ENCODE measurements around the gene NCOA7. TPM values are rescaled to one million over a fixed set of nuclear protein-coding genes. Genes with fewer than 3 reads are reported as not detected.

NCOA7 gene
- total and polyA plus RNA-seq, 9 of the 15 experiments (the other 6 are each of a cell fraction or from before 2014, with no cell fraction given) = 5.8 to 14.6 (median 9.3) TPM

DNA sequence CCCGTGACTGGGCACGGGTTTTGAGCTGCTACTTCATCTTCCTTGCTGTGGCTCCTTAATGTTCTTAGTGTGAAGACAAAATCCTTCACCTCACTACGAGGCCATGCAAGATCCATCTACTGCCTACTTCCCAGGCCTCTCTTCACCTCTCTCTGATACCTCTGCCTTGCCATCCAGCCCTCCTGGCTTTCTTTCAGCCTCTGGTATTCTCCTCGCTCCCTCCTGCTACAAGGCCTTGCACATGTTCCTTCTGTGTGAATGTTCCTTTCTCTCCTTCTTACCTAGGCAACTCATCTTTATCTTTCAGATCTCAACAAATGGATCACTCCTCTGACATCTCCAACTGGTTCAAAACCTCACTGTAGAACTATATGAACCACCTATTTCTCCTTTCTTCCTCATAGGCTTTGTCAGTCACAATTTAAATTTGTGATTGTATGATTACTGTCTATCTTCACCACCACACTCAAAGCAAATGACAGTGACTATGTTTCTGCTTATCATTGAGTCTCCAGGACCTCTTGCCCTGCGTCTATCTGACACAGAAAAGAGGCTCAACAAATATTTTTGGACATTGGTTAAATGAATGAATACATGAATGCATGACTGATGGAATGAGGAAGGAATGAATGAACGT is 21.5 kb upstream of the NCOA7 start (continued):
- TF ChIP-seq, protein P1, sequence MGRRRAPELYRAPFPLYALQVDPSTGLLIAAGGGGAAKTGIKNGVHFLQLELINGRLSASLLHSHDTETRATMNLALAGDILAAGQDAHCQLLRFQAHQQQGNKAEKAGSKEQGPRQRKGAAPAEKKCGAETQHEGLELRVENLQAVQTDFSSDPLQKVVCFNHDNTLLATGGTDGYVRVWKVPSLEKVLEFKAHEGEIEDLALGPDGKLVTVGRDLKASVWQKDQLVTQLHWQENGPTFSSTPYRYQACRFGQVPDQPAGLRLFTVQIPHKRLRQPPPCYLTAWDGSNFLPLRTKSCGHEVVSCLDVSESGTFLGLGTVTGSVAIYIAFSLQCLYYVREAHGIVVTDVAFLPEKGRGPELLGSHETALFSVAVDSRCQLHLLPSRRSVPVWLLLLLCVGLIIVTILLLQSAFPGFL (CRISPR knock-in tag; IDR thresholded peaks at IDR 0.05) = no peak
- TF ChIP-seq ZNF444 (CRISPR knock-in tag; IDR thresholded peaks at IDR 0.05) (no peak), DNMT1 (IDR thresholded peaks at IDR 0.05) (no peak), KLF16 (IDR thresholded peaks at IDR 0.05) (no peak), ZBTB8A (IDR thresholded peaks at IDR 0.05; ENCODE audit: partially characterized antibody) (no peak), POLR2G (IDR thresholded peaks at IDR 0.05; ENCODE audit: low read depth, low read length) (no peak), CBFA2T3 (IDR thresholded peaks at IDR 0.05) (peak; percentile 71)
- TF ChIP-seq, protein P2, sequence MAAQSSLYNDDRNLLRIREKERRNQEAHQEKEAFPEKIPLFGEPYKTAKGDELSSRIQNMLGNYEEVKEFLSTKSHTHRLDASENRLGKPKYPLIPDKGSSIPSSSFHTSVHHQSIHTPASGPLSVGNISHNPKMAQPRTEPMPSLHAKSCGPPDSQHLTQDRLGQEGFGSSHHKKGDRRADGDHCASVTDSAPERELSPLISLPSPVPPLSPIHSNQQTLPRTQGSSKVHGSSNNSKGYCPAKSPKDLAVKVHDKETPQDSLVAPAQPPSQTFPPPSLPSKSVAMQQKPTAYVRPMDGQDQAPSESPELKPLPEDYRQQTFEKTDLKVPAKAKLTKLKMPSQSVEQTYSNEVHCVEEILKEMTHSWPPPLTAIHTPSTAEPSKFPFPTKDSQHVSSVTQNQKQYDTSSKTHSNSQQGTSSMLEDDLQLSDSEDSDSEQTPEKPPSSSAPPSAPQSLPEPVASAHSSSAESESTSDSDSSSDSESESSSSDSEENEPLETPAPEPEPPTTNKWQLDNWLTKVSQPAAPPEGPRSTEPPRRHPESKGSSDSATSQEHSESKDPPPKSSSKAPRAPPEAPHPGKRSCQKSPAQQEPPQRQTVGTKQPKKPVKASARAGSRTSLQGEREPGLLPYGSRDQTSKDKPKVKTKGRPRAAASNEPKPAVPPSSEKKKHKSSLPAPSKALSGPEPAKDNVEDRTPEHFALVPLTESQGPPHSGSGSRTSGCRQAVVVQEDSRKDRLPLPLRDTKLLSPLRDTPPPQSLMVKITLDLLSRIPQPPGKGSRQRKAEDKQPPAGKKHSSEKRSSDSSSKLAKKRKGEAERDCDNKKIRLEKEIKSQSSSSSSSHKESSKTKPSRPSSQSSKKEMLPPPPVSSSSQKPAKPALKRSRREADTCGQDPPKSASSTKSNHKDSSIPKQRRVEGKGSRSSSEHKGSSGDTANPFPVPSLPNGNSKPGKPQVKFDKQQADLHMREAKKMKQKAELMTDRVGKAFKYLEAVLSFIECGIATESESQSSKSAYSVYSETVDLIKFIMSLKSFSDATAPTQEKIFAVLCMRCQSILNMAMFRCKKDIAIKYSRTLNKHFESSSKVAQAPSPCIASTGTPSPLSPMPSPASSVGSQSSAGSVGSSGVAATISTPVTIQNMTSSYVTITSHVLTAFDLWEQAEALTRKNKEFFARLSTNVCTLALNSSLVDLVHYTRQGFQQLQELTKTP (IDR thresholded peaks at IDR 0.05; ENCODE audit: low read depth in 1 of 2, partially characterized antibody in 2 of 2) = no peak
- TF ChIP-seq, protein P3, sequence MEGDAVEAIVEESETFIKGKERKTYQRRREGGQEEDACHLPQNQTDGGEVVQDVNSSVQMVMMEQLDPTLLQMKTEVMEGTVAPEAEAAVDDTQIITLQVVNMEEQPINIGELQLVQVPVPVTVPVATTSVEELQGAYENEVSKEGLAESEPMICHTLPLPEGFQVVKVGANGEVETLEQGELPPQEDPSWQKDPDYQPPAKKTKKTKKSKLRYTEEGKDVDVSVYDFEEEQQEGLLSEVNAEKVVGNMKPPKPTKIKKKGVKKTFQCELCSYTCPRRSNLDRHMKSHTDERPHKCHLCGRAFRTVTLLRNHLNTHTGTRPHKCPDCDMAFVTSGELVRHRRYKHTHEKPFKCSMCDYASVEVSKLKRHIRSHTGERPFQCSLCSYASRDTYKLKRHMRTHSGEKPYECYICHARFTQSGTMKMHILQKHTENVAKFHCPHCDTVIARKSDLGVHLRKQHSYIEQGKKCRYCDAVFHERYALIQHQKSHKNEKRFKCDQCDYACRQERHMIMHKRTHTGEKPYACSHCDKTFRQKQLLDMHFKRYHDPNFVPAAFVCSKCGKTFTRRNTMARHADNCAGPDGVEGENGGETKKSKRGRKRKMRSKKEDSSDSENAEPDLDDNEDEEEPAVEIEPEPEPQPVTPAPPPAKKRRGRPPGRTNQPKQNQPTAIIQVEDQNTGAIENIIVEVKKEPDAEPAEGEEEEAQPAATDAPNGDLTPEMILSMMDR (IDR thresholded peaks at IDR 0.05 in 2 of 3, conservative IDR thresholded peaks at IDR 0.05 in 1 of 3; ENCODE audit: insufficient read depth in 2 of 3, low read depth in 1 of 3, low read length in 3 of 3) = no peak
- TF ChIP-seq, protein P4, sequence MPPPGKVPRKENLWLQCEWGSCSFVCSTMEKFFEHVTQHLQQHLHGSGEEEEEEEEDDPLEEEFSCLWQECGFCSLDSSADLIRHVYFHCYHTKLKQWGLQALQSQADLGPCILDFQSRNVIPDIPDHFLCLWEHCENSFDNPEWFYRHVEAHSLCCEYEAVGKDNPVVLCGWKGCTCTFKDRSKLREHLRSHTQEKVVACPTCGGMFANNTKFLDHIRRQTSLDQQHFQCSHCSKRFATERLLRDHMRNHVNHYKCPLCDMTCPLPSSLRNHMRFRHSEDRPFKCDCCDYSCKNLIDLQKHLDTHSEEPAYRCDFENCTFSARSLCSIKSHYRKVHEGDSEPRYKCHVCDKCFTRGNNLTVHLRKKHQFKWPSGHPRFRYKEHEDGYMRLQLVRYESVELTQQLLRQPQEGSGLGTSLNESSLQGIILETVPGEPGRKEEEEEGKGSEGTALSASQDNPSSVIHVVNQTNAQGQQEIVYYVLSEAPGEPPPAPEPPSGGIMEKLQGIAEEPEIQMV (tag; conservative IDR thresholded peaks at IDR 0.05; ENCODE audit: low read depth) = no peak
- TF ChIP-seq, protein P5, sequence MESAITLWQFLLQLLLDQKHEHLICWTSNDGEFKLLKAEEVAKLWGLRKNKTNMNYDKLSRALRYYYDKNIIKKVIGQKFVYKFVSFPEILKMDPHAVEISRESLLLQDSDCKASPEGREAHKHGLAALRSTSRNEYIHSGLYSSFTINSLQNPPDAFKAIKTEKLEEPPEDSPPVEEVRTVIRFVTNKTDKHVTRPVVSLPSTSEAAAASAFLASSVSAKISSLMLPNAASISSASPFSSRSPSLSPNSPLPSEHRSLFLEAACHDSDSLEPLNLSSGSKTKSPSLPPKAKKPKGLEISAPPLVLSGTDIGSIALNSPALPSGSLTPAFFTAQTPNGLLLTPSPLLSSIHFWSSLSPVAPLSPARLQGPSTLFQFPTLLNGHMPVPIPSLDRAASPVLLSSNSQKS (CRISPR knock-in tag; IDR thresholded peaks at IDR 0.05) = no peak
